Ecto neural progenitor cell (in vitro differentiated cells): Measurements from ENCODE around the gene IL20RB.
"Not testable (repeated sequence)": the region's sequence is repeated elsewhere in the genome, so short reads cannot be mapped to it uniquely, and the experiment has no call there.

Experiments used
- DNase-seq: peaks from one replicate; pipeline ENCODE4 v3.0.0-alpha.2; 2018; ENCODE audit warnings: low spot score

IL20RB gene

DNA sequence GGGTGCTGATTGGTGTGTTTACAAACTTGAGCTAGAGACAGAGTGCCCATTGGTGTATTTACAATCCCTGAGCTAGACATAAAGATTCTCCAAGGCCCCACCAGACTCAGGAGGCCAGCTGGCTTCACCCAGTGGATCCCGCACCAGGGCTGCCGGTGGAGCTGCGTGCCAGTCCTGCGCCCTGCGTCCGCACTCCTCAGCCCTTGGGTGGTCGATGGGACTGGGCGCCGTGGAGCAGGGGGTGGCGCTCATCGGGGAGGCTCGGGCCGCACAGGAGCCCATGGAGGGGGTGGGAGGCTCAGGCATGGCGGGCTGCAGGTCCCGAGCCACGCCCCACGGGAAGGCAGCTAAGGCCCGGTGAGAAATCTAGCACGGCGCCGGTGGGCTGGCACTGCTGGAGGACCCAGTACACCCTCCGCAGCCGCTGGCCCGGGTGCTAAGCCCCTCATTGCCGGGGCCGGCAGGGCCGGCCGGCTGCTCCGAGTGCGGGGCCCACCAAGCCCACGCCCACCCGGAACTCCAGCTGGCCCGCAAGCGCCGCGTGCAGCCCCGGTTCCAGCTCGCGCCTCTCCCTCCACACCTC, 29.7 kb downstream of the IL20RB start:
- DNase-seq = not testable (repeated sequence)

DNA sequence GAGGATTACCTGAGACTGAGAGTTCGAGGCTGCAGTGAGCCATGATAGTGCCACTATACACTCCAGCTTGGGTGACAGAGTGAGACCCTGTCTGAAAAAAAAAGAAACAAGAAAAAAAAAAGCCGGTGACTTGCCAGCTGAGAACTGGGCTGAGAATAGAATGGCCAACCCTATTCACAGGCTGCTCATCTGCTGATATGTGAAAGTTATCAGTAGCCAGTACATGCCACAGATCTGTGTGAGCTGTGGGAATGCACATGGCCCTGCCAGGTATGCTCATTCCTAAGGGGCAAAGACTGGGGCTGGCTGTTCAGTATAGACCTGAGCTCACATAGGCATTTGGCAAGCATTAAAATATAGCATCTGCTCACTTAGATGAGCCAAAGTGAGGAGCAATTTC, 30.9 kb downstream of the IL20RB start:
- no peak for DNase-seq

DNA sequence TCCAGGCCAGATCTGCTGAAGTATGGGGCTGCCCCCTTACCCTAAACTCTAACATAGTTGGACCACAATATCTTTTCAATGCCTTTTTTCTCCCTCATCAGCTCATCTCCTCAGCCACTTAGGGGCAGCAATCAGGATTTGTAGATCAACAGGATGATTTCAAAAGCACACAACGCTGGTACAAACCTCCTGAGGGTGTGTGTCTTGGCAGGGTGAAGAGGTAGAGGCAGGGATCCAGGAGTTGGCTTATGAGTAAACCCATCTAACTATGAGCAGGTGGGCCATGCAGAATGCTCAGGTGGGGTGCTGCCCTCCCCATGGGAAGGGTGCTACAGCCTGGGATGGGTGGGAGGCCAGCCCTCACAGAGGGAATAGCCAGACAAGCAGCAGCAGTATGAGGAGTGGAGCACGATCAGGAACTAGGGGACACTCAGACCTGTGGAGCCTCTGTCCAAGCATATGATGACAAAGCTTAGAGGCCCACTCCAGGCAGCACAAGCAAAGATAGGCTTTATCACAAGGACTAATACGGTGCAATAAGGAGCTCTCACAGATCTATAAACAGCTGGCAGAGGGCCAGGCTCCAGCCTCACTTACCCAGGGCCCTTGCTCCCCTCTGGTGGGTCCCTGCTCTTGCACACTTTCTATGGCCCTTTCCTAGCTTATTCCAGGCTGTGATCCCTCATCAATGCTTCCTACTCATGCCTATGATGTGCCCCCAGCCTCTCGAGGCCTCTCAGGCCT, 32.2 kb downstream of the IL20RB start:
- no peak for DNase-seq

DNA sequence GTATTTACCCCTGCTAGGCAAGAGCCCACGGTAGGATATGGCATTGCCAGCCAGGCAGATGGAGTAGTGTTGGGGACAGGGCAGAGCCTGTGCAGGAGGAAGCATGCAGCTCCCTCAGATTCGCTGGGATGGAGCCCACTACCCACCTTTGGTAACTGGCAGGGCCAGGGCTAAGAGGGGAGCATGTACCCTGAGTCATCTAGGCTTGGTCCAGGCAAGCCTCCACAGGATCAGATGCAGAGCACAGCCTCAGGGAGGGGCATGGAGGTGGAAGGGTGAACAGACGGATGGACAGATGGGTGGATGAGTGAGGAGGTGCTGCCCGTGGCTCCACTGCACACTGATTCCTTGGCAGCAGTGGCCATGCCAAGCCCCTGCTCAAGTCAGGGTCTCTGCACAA, 33.0 kb downstream of the IL20RB start:
- no peak for DNase-seq

DNA sequence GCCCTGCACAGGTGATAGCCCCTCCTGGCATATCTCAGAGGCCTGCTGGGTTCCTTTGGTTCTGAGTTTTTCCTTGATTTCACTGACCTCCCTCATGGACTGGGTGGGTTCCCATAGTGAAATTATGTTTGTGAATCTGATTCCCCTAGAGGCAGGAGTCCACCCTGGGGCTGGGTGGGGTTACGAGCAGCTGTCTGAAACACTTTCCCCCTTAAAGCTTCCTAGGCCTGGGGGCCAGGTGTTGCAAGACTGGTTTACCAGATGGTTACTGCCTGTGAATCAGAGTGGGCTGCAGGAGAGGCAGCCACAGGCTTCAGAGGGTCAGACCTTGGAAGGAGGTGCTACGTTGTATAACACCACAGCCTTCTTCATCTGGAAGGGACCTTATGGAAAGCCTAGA, 34.3 kb downstream of the IL20RB start:
- DNase-seq = no peak

DNA sequence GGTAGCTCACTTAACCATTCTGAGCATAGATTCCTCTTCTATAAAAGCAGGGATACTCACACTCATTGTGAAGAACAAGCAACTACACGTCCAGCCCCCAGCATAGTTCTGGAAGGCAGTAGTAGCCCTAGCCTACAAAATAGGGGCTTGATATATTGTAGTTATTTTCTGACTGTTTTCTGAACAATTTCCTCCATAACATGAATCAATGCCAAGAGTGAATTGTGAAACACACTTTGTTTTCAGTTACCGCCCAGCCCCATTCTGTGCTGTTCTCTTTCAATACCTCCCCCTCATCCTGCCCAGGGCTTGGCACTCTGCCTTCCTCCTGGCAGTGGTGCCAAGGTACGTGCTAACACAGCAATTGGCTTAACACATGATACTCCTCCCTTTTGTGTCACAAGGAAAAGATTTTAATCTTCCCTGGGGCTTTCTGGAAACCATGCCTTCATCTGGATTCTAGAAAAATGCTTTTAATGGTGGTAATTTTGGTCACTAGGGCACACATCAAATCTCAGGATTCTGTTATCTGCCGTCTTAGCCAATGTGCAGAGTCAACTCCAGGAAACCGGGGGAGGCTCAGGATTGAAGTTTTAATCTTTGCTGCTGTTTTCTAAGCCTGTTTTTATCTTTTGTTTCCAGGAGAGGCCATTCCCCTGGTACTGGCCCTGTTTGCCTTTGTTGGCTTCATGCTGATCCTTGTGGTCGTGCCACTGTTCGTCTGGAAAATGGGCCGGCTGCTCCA, 37.2 kb downstream of the IL20RB start:
- DNase-seq = no peak

DNA sequence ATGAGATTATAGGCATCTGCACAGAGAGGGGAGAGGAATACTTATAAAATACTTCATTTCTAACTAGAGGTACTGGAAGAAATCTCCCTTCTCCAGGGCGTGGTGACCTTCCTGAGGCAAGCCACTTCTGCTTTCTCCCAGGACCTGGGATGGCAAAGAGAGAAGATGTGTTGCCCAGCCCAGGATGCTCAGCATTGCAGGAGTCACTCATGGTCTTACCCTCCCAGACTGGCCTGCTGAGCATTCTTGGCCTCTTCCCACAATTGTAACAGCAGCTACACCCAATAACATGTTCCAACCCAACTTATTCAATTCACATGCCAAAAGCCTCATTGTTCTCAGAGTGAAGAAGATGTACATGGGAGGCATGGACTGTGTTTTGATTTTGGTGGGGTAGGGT, 37.9 kb downstream of the IL20RB start:
- no peak for DNase-seq

DNA sequence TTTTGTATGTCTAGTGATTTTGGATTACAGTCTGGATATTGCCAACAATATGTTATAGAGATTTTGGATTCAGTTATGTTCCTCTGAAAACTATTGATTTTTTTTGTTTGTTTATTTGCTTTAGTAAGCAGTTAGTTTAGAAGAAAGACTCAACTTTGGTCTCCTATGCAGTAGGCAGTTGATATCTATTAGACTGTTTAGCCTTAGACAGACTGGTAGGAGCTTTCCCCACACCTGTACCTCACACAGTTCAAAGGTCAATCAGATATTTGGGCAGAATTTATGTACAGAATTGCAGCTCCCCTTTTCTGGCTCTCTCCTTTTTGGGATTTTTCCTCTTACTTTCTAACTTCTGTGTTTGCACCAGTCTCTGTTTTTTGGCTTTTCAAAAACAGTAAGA, 42.3 kb downstream of the IL20RB start:
- no peak for DNase-seq

DNA sequence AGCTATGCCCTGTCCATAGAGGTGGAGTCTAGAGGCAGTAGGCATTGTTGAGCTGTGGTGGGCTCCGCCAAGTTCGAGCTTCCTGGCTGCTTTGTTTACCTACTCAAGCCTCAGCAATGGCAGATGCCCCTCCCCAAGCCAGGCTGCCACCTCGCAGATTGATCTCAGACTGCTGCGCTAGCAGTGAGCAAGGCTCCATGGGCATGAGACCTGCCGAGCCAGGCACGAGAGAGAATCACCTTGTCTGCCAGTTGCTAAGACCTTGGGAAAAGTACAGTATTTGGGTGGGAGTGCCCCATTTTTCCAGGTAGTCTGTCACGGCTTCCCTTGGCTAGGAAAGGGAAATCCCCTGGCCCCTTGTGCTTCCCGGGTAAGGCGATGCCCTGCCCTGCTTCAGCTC, 49.6 kb downstream of the IL20RB start:
- not testable (repeated sequence) for DNase-seq

DNA sequence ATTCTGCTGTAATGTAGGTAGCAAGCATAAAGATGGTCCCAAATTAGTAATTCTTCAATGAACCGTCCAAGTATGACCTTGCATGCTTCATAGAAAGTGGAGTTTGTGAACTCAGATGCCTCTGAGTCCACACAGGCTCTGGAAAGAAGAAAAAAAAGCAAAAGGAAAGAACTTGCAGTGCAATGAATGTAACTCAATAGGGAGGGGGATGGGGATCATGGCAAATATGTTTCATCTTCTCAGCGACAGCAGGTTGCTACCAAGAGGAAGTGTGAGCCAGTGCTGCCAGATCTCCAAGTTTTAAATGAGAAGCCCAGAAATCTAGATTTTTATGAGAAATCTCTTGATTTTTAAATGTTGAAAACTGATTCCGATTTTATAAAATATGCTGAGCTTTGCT, 50.3 kb downstream of the IL20RB start:
- DNase-seq = no peak

DNA sequence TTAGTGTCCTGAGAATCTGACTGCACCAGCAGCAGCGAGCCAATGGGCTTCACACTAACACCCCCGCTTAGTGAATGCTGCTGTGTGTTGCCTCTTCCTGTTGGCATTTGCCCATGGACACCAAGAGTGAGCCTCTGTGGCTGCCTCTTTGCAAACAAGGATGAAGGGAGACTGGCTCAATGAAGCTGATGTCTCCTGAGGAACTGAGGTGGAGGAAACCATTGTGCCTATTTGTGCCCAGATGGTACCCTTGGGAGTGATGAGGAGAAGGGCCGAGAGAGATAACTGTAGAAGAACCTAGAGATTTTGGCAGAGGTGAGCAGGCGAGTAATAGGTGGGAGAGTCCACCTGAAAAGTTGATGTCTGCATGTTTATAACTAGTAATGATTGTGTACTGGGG, 51.2 kb downstream of the IL20RB start:
- DNase-seq = no peak

DNA sequence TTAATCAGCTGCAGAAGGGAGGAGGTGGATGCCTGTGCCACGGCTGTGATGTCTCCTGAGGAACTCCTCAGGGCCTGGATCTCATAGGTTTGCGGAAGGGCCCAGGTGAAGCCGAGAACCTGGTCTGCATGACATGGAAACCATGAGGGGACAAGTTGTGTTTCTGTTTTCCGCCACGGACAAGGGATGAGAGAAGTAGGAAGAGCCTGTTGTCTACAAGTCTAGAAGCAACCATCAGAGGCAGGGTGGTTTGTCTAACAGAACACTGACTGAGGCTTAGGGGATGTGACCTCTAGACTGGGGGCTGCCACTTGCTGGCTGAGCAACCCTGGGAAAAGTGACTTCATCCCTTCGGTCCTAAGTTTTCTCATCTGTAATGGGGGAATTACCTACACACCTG, 52.4 kb downstream of the IL20RB start:
- DNase-seq = no peak

DNA sequence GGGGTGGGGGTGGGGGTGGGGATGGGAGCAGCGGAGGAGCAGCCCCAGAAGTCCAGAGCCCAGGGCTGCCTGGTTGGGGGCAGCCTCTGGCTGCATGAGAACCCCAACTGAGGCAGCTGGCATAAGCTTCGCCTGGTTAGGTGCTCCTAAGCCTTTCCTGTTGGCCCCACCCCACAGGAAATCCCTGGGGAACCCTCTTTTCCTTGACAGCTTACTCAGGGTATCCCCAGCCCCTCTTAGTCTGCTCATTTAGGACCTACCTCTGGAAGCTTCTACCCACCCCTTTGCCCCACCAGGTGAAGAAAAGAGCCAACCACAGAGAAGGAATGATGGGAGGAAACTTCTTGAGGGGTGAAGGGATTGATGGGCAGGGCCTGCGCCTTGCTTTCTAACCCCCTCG, 53.4 kb downstream of the IL20RB start:
- no peak for DNase-seq

DNA sequence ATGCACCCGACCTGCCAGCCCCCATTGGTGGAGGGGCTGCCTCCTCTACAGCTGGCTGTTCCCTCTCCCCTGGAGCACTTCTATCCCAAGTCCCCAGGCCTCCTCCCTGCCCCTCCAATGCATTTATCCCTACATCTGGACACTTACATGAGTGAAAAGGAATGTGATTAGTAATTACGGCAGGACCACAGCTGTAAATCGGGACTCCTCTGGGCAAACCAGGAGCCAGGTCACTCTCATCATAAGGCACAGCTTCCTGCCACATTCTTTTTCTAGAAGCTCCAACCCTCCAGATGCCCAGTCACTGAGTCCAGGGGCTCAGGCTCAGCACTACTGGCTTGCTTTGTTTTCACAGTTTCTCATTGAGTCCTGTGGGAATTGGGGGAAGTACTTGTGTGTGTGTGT, 54.3 kb downstream of the IL20RB start:
- DNase-seq = no peak

DNA sequence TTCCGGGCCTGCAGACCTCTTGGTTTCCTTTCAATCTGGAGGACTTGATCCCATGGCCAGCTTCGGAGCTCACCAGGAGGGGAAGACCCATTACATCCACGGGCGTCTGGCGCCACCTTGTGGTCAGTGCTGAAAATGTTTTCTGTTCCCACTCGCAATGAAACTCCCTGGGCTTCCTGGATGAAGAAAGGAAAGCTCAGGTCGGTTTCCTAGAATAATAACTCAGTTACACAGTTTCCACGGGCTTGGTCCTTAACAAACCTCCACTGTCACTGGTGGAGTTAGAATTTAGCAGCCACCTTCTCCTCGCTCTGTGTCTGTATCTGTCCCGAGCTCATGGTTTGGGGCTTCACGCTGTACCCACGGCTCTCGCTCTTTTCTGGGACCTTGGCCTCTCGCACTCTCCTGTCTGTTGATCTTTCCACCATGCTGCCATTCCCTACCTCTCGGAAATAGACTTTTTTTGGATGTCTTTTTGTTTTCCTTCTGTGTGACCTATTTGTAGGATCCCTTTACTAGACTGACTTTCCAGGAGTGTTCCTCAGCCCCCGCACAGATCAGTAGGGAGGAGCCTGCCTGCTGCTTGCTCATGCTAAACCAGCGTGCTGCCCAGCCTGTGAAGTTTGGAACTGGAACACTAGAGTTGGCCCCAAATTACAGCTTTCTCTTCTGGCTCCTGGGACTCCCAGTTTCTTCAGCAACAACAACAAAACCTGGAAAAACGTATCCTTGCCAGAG, 56.3 kb downstream of the IL20RB start:
- DNase-seq = peak; percentile 91

DNA sequence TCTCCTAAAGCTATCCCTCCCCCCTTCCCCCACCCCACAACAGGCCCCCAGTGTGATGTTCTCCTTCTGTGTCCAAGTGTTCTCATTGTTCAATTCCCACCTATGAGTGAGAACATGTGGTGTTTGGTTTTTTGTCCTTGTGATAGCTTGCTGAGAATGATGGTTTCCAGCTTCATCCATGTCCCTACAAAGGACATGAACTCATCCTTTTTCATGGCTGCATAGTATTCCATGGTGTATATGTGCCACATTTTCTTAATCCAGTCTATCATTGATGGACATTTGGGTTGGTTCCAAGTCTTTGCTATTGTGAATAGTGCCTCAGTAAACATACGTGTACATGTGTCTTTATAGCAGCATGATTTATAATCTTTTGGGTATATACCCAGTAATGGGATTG, 59.5 kb downstream of the IL20RB start:
- not testable (repeated sequence) for DNase-seq

DNA sequence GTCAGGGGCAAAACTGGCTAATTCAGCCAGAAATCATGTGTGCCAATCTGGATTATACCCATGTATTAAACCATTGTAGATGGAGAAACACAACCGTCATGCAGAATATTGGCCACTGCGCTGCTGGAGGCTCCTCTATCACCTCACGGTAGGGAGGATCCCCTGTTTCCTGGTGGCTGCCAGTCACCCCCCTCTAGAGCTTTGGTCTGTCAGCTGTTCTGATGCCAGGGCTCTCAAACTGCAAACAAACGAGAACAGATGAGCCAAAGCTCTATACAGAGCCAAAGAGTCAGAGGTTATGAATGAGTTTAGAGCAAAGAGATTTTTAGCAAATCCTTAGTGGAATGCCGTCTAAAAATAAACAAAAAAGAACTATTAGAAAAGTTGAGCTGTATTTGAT, 62.5 kb downstream of the IL20RB start:
- no peak for DNase-seq

DNA sequence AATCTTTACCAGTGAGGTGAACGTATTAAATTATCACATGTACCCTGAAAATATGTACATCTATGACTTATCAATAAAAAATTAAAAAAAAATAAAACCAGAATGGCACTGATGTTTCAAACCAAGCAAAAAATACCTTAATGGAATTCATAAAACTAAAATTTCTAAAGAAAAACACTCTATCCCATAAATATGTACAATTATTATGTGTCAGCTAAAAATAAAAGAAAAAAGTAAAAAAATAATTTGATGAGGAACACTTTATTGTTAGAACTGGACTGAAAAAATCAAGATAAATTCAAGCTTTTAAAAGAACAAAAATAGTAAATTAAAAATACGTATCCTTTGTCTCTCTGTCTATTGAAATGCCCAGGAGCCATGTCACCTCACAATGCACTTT, 63.1 kb downstream of the IL20RB start:
- DNase-seq = no peak

DNA sequence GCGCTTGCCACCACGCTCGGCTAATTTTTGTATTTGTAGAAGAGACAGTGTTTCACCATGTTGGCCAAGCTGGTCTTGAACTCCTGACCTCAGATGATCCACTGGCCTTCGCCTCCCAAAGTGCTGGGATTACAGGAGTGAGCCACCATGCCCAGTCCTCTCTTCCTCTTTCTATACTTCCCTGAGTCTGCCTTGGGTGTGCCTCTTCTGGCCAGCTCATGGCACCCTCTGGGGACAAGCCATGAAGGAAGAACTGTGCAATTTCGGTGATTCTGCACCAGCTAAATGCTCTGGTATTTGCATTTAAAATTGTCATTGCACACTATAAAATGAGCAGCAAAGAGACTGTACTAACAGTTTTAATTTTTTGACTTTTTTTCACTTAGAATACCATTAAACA, 66.6 kb downstream of the IL20RB start:
- no peak for DNase-seq

DNA sequence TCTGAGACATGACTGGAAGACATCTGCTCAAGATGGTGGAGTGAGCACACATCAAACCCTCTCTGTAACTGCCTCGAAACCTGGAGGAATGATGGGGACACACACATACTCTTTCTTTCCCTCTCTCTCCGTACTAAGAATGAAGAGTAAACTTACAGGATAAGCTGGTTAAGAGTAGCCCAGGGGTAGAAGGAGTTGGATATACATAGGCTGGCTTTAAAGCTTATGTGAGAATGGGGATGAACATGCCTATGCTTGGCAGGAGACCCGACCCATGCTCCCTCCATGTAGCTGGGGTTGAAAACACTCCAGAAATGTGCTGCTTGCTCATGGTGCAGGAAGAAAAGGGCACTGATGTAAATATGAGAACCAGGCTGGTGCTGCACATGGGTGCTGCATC, 68.9 kb downstream of the IL20RB start:
- no peak for DNase-seq

DNA sequence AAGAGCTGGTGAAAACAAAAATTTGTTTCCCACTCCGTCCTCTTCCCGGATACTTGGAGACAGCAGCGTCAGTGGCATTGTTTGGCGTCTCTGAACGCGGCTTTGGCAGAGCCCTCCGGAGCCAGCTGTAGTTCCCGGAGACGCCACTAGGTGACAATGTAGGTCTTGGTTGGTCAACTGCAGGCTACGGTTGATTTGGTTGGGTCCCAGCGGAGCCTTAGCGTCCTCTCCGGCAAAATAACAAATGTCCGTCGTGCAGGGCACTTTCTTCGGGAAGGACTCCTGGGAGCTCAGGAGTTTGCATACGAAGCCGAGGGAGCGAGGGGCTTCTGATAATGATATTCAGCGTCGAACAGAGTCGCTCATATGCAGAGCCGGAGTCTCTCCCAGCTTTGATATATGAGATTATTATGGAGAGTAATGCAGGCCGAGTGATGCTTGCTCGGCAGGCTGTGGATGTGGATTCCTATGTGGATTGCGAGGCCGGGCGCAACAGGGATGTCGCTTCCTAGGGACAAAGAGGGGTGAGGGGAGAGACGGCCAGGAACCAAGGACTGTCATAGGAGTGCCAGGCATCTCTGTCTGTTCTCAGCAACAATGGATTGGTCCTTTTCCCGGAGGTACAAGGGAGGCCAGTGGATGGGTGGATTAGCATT, 74.8 kb downstream of the IL20RB start:
- peak; percentile 93 for DNase-seq

DNA sequence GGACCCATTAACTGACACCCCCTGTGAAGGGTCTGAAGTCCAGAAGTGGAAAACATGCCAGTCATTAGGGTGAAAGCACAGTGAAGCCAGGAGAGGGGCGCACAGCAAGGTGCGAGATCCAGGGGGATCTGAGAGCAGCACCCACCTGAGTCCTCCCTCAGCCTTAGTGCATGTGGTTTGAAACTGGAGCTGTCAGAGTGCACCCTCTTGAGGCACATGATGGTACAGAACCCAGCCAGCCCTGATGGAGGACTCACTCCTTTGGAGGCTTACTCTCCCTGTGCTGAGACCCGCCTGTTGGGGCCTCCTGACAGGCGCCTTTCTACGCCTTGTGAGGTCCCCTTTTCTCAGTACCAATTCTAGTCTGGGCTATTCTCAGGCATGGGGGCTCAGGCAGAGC, 77.8 kb downstream of the IL20RB start:
- no peak for DNase-seq
